CD8-positive, alpha-beta memory T cell (primary cell): ENCODE measurements around the gene PNCK. TPM values are rescaled to one million over a fixed set of nuclear protein-coding genes. Genes with fewer than 3 reads are reported as not detected.

Source experiments
- polyA plus RNA-seq: library from polyadenylated mRNA; unstranded; fragments of 300-500 nt; fragmentation: Illumina TruSeq; gene quantifications from one replicate; pipeline ENCODE4 v1.2.3, GENCODE V29; 2021
- total RNA-seq, 2 experiments: library from RNA; stranded (reverse); gene quantifications; one replicate each; pipeline ENCODE4 v1.2.3, GENCODE V29; 2021

PNCK gene
- total and polyA plus RNA-seq, 3 experiments from 2014 or later: not detected

Other genes starting within 250 kb of the PNCK start
- 1 to 10 TPM; 1.9 to 2.3 TPM for gene TREX2, start 227.8 kb downstream of the PNCK start, total RNA-seq
- gene TREX2, start 227.8 kb downstream of the PNCK start, polyA plus RNA-seq: 0.77 TPM
- gene HAUS7, start 203.2 kb downstream of the PNCK start, total RNA-seq: 10 to 100 TPM; 70.2 to 73.8 TPM
- 29.9 TPM for gene HAUS7, start 203.2 kb downstream of the PNCK start, polyA plus RNA-seq
- gene BGN, start 178.8 kb downstream of the PNCK start, total RNA-seq: not detected
- gene BGN, start 178.8 kb downstream of the PNCK start, polyA plus RNA-seq: not detected
- gene ATP2B3, start 156.2 kb downstream of the PNCK start, total RNA-seq: not detected
- not detected for gene ATP2B3, start 156.2 kb downstream of the PNCK start, polyA plus RNA-seq
- gene CCNQ, start 74.7 kb downstream of the PNCK start, total RNA-seq: 10 to 100 TPM; 36.2 to 38.3 TPM
- 36.9 TPM for gene CCNQ, start 74.7 kb downstream of the PNCK start, polyA plus RNA-seq
- under 1 TPM; 0.09 to 0.15 TPM for gene DUSP9, start 26.6 kb downstream of the PNCK start, total RNA-seq
- gene DUSP9, start 26.6 kb downstream of the PNCK start, polyA plus RNA-seq: 0.08 TPM
- 1 to 10 TPM; 1.0 to 1.2 TPM for gene SLC6A8, start 14.1 kb upstream of the PNCK start, total RNA-seq
- 0.12 TPM for gene SLC6A8, start 14.1 kb upstream of the PNCK start, polyA plus RNA-seq
- 100 to 1,000 TPM; 140 to 153 TPM for gene BCAP31, start 50.6 kb upstream of the PNCK start, total RNA-seq
- gene BCAP31, start 50.6 kb upstream of the PNCK start, polyA plus RNA-seq: 333 TPM
- 1 to 10 TPM; 3.9 to 4.1 TPM for gene ABCD1, start 51.0 kb upstream of the PNCK start, total RNA-seq
- 3.4 TPM for gene ABCD1, start 51.0 kb upstream of the PNCK start, polyA plus RNA-seq
- under 1 TPM; 0.51 to 0.57 TPM for gene PLXNB3, start 90.4 kb upstream of the PNCK start, total RNA-seq
- not detected for gene PLXNB3, start 90.4 kb upstream of the PNCK start, polyA plus RNA-seq
- not detected for gene SRPK3, start 107.2 kb upstream of the PNCK start, total RNA-seq
- not detected for gene SRPK3, start 107.2 kb upstream of the PNCK start, polyA plus RNA-seq
- gene IDH3G, start 120.6 kb upstream of the PNCK start, total RNA-seq: 10 to 100 TPM; 54.2 to 61.6 TPM
- 109 TPM for gene IDH3G, start 120.6 kb upstream of the PNCK start, polyA plus RNA-seq
- 100 to 1,000 TPM; 158 to 166 TPM for gene SSR4, start 120.9 kb upstream of the PNCK start, total RNA-seq
- gene SSR4, start 120.9 kb upstream of the PNCK start, polyA plus RNA-seq: 567 TPM
- gene PDZD4, start 156.7 kb upstream of the PNCK start, total RNA-seq: 1 to 10 TPM; 1.3 to 2.3 TPM
- 2.1 TPM for gene PDZD4, start 156.7 kb upstream of the PNCK start, polyA plus RNA-seq
- gene L1CAM, start 212.4 kb upstream of the PNCK start, total RNA-seq: under 1 TPM; 0.62 to 0.79 TPM
- 0.38 TPM for gene L1CAM, start 212.4 kb upstream of the PNCK start, polyA plus RNA-seq
- gene AVPR2, start 230.9 kb upstream of the PNCK start, total RNA-seq: not detected
- not detected for gene AVPR2, start 230.9 kb upstream of the PNCK start, polyA plus RNA-seq